Tibial nerve (tissue), 4 donors: ENCODE results near the gene STXBP6. TPM values are rescaled to one million over a fixed set of nuclear protein-coding genes. Genes with fewer than 3 reads are reported as not detected.

ENCODE experiments used
- DNase-seq, 2 donors: peaks; one replicate each; pipeline ENCODE4 v3.0.0-alpha.2; 2019; ENCODE audit warnings: low spot score in 2 of 2
- H3K27ac ChIP-seq, 4 donors: fragments of 200-600 bp; sonication (generic) in 3 of 4; one replicate each; pipeline ENCODE4 v1.5.1; 2017 to 2019; ENCODE audit warnings: mild to moderate bottlenecking in 1 of 4
- H3K27me3 ChIP-seq, 2 donors: fragments of 200-600 bp; sonication (generic) in 1 of 2; one replicate each; pipeline versions ENCODE4 v1.5.1 to v1.6.0; 2017 to 2019
- H3K36me3 ChIP-seq, 3 donors: fragments of 200-600 bp; sonication (generic); one replicate each; pipeline ENCODE4 v1.5.1; 2018 to 2019
- H3K4me1 ChIP-seq, 4 donors: fragments of 200-600 bp; sonication (generic) in 3 of 4; one replicate each; pipeline ENCODE4 v1.5.1; 2017 to 2019
- H3K4me3 ChIP-seq, 4 donors: fragments of 200-600 bp; sonication (generic) in 3 of 4; one replicate each; pipeline ENCODE4 v1.5.1; 2017 to 2019; ENCODE audit warnings: mild to moderate bottlenecking in 1 of 4, moderate library complexity in 1 of 4
- H3K9me3 ChIP-seq, 4 donors: fragments of 200-600 bp; sonication (generic) in 3 of 4; one replicate each; pipeline ENCODE4 v1.5.1; 2017 to 2019
- EP300 ChIP-seq, 2 donors: sonication (generic); formaldehyde crosslinking; IDR thresholded peaks; one replicate each; pipeline ENCODE4 v1.6.1; 2017; ENCODE audit warnings: antibody characterized with exemption in 2 of 2, mild to moderate bottlenecking in 1 of 2
- POLR2A ChIP-seq, 2 donors: fragments of 450-650 bp; IDR thresholded peaks; one replicate each; pipeline ENCODE4 v1.6.1; 2017; ENCODE audit warnings: antibody characterized with exemption in 2 of 2, mild to moderate bottlenecking in 2 of 2, moderate library complexity in 2 of 2
- WGBS, 2 donors: methylation state at CpG; one replicate each; pipeline ENCODE4 v1.1.5; 2018; 5-methylcytosine and 5-hydroxymethylcytosine counted together
- total RNA-seq, 4 donors: library from RNA; depleted of rRNA; stranded (reverse); fragments of >200 nt; gene quantifications; one replicate each; pipeline ENCODE4 v1.1.0, GENCODE V29; 2016
- TF ChIP-seq, protein P1 (sequence below), 5 experiments: fragments of 200-600 bp in 3 of 5; fragments of 450-650 bp in 2 of 5; sonication (generic) in 3 of 5; IDR thresholded peaks; one replicate each; pipeline ENCODE4 v1.5.1; 2016 to 2019; ENCODE audit warnings: antibody characterized with exemption in 5 of 5, mild to moderate bottlenecking in 3 of 5, moderate library complexity in 2 of 5

The STXBP6 gene
- total RNA-seq, 4 donors from 2014 or later = 12.6 to 42.6 (median 33.5) TPM

- Histone ChIP-seq H3K36me3 (no peaks in the 10 kb centered on the region), H3K27ac (no peak overlapping the region), H3K4me1 (peaks cover 0 to 14% (median 5%) of the 10 kb centered on the region in 4 donors), H3K4me3 (no peak overlapping the region), H3K27me3 (no peaks in the 10 kb centered on the region), H3K9me3 (no peaks in the 10 kb centered on the region)
- 95 to 97% methylated on average over 2 of the region's 2 CpGs for WGBS, 2 donors
- TF ChIP-seq POLR2A (IDR thresholded peaks at IDR 0.05) (no peak), EP300 (IDR thresholded peaks at IDR 0.05) (no peak)
- DNase-seq = no peak
These were observed 133.9 kb downstream of the STXBP6 start for GRCh38 chr14:24915958-24916595.

GRCh38 chr14:24915403-24915921 lies 134.5 kb downstream of the STXBP6 start:
- Histone ChIP-seq H3K9me3 (no peaks in the 10 kb centered on the region), H3K36me3 (no peaks in the 10 kb centered on the region), H3K27me3 (no peaks in the 10 kb centered on the region), H3K4me1 (peaks cover 0 to 19% (median 6%) of the 10 kb centered on the region in 4 donors), H3K4me3 (no peak overlapping the region), H3K27ac (no peak overlapping the region)
- no peak for DNase-seq
- 86 to 88% methylated on average over 1 of the region's 1 CpG for WGBS, 2 donors
- no peak for TF ChIP-seq EP300 (IDR thresholded peaks at IDR 0.05)
- TF ChIP-seq, protein P1, sequence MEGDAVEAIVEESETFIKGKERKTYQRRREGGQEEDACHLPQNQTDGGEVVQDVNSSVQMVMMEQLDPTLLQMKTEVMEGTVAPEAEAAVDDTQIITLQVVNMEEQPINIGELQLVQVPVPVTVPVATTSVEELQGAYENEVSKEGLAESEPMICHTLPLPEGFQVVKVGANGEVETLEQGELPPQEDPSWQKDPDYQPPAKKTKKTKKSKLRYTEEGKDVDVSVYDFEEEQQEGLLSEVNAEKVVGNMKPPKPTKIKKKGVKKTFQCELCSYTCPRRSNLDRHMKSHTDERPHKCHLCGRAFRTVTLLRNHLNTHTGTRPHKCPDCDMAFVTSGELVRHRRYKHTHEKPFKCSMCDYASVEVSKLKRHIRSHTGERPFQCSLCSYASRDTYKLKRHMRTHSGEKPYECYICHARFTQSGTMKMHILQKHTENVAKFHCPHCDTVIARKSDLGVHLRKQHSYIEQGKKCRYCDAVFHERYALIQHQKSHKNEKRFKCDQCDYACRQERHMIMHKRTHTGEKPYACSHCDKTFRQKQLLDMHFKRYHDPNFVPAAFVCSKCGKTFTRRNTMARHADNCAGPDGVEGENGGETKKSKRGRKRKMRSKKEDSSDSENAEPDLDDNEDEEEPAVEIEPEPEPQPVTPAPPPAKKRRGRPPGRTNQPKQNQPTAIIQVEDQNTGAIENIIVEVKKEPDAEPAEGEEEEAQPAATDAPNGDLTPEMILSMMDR (IDR thresholded peaks at IDR 0.05) = no peak
- TF ChIP-seq POLR2A (IDR thresholded peaks at IDR 0.05) = no peak

- 92 to 100% methylated on average over 1 of the region's 1 CpG for WGBS, 2 donors
- DNase-seq = no peak
- TF ChIP-seq POLR2A (IDR thresholded peaks at IDR 0.05) (no peak), EP300 (IDR thresholded peaks at IDR 0.05) (no peak)
- TF ChIP-seq, protein P1 (IDR thresholded peaks at IDR 0.05) = no peak
- Histone ChIP-seq H3K4me1 (peaks cover 0 to 19% (median 6%) of the 10 kb centered on the region in 4 donors), H3K9me3 (no peaks in the 10 kb centered on the region), H3K27me3 (no peaks in the 10 kb centered on the region), H3K36me3 (no peaks in the 10 kb centered on the region), H3K4me3 (no peak overlapping the region), H3K27ac (no peak overlapping the region)
These were observed 136.2 kb downstream of the STXBP6 start for GRCh38 chr14:24913746-24914145.

DNA sequence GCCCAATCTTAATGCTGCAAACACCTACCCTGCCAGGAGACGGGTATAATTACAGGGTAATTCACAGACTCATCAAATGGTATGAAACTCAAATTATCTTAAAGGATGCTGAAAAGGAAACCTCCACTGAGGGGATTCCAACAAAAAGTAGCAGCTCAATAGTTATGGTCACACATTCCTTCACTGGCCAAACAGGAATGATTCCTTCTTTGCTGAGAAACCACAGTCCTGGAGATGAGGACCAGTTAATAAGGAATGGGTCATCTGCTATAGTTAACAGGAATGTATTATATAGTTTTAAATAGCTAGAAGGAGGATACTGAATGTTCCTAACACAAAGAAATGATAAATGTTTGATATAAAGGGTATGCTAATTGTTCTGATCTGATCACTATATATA lies 136.9 kb downstream of the STXBP6 start:
- no peak overlapping the region for H3K4me3 ChIP-seq
- H3K27me3 ChIP-seq = no peaks in the 10 kb centered on the region
- H3K4me1 ChIP-seq = peaks cover 0 to 19% (median 6%) of the 10 kb centered on the region in 4 donors
- no peak overlapping the region for H3K27ac ChIP-seq
- no peaks in the 10 kb centered on the region for H3K9me3 ChIP-seq
- TF ChIP-seq EP300 (IDR thresholded peaks at IDR 0.05) = no peak
- TF ChIP-seq, protein P1 (IDR thresholded peaks at IDR 0.05) = no peak
- no peak for TF ChIP-seq POLR2A (IDR thresholded peaks at IDR 0.05)
- WGBS, 2 donors = 97% methylated on average over 1 of the region's 1 CpG
- DNase-seq = no peak
- H3K36me3 ChIP-seq = no peaks in the 10 kb centered on the region

GRCh38 chr14:24911324-24912109 lies 138.4 kb downstream of the STXBP6 start:
- TF ChIP-seq POLR2A (IDR thresholded peaks at IDR 0.05) = no peak
- TF ChIP-seq, protein P1 (IDR thresholded peaks at IDR 0.05) = no peak
- peak; percentile 44 to 85 for TF ChIP-seq EP300 (IDR thresholded peaks at IDR 0.05)
- Histone ChIP-seq H3K4me1 (peaks cover 0 to 19% (median 6%) of the 10 kb centered on the region in 4 donors), H3K9me3 (no peaks in the 10 kb centered on the region), H3K36me3 (no peaks in the 10 kb centered on the region), H3K27me3 (no peaks in the 10 kb centered on the region), H3K27ac (peak overlapping the region in 2 of 4 donors; percentile 26 to 47), H3K4me3 (no peak overlapping the region)
- WGBS, 2 donors = 28 to 32% methylated on average over 5 of the region's 5 CpGs
- peak in 1 of 2 donors; percentile 61 for DNase-seq
